HCT116 (cell line): ENCODE measurements around the gene FHL5. TPM values are rescaled to one million over a fixed set of nuclear protein-coding genes. Genes with fewer than 3 reads are reported as not detected.
A peak's percentile ranks its signal among the peaks of the same experiment; 100 is the strongest.

Source experiments
- ATAC-seq: fragments of 200-7000 bp; cut with Tn5 transposase; 2 replicates; pipeline ENCODE4 v1.9.1; 2020; ENCODE audit warnings: mild to moderate bottlenecking, moderate library complexity
- Bru-seq: library from RNA; stranded (reverse); fragments of 400-500 nt; gene quantifications from one replicate; lab custom pipeline; 2021; lab: Mats Ljungman, UMichigan
- BruChase-seq, 2 experiments: library from RNA; stranded (reverse); fragments of 400-500 nt; gene quantifications; one replicate each; lab custom pipeline; 2021; lab: Mats Ljungman, UMichigan
- BruUV-seq: library from RNA; stranded (reverse); fragments of 400-500 nt; replicated peaks from 2 replicates; lab custom pipeline; 2021; lab: Mats Ljungman, UMichigan
- CTCF ChIA-PET: fragments of 300-600 bp; sonication (Branson Sonifier 250); formaldehyde crosslinking; loops from one replicate; lab custom pipeline; 2021; ENCODE audit warnings: antibody characterized with exemption; lab: Charles Lee
- POLR2A ChIA-PET: fragments of 300-600, 350-600 bp; sonication (Branson Sonifier 250); formaldehyde crosslinking; loops from one replicate; lab custom pipeline; 2021; ENCODE audit warnings: antibody characterized with exemption; lab: Charles Lee
- RAD21 ChIA-PET, 2 experiments: fragments of 300-600 bp; sonication (Branson Sonifier 250); formaldehyde crosslinking; loops; one replicate each; lab custom pipeline; 2023; ENCODE audit warnings: low total read pairs in 2 of 2; ENCODE audit not compliant: uncharacterized antibody in 2 of 2, unreplicated experiment in 2 of 2, low non-redundant PET in 1 of 2; lab: Charles Lee
- DNase-seq: peaks from one replicate; pipeline ENCODE4 v3.0.0-alpha.2; 2010; ENCODE audit warnings: low read depth, low spot score
- H2AFZ ChIP-seq: fragments of 200-600 bp; shearing (Covaris generic), sonication (generic); 2 replicates; pipeline ENCODE4 v1.6.1; 2017; ENCODE audit warnings: low read depth, mixed run types, mixed read lengths, antibody characterized with exemption, low read length; ENCODE audit not compliant: poor library complexity, severe bottlenecking
- H3K27ac ChIP-seq: 2 replicates; pipeline ENCODE4 v1.5.1; 2012; ENCODE audit warnings: low read depth, low read length
- H3K27me3 ChIP-seq: fragments of 200-600 bp; sonication (generic); 2 replicates; pipeline ENCODE4 v1.6.1; 2016; ENCODE audit warnings: mixed run types, low read length, mixed read lengths; ENCODE audit not compliant: insufficient read depth
- H3K36me3 ChIP-seq, 2 experiments: fragments of 200-500 bp in 1 of 2; fragments of 200-600 bp in 1 of 2; sonication (Bioruptor generic) in 1 of 2; sonication (generic) in 1 of 2; 2 replicates each; pipeline versions ENCODE4 v1.5.1 to v1.6.1; 2014 to 2016; ENCODE audit warnings: low read length in 2 of 2, inconsistent platforms in 1 of 2, mixed read lengths in 1 of 2, mixed run types in 1 of 2; ENCODE audit not compliant: insufficient read depth in 2 of 2, control insufficient read depth in 1 of 2
- H3K4me1 ChIP-seq, 2 experiments: fragments of 200-600 bp in 1 of 2; sonication (generic) in 1 of 2; 2 replicates each; pipeline versions ENCODE4 v1.5.1 to v1.6.1; 2012 to 2017; ENCODE audit warnings: low read length in 2 of 2, inconsistent platforms in 1 of 2, mild to moderate bottlenecking in 1 of 2, mixed read lengths in 1 of 2, mixed run types in 1 of 2, moderate library complexity in 1 of 2; ENCODE audit not compliant: insufficient read depth in 2 of 2, control insufficient read depth in 1 of 2
- H3K4me2 ChIP-seq: fragments of 200-600 bp; sonication (generic); 2 replicates; pipeline ENCODE4 v1.6.1; 2017; ENCODE audit warnings: mixed run types, low read length, mixed read lengths
- H3K4me3 ChIP-seq, 2 experiments: fragments of 200-600 bp in 1 of 2; sonication (generic) in 1 of 2; replicated peaks in 1 of 2; 2 replicates each; pipeline ENCODE4 v1.5.1; 2011 to 2016; ENCODE audit warnings: low read length in 2 of 2, control low read depth in 1 of 2, low read depth in 1 of 2, mild to moderate bottlenecking in 1 of 2, mixed read lengths in 1 of 2, mixed run types in 1 of 2
- H3K79me2 ChIP-seq: fragments of 200-600 bp; sonication (generic); 2 replicates; pipeline ENCODE4 v1.6.1; 2017; ENCODE audit warnings: mild to moderate bottlenecking, mixed run types, low read length, moderate library complexity, mixed read lengths; ENCODE audit not compliant: insufficient read depth
- H3K9ac ChIP-seq: fragments of 200-600 bp; sonication (generic); 2 replicates; pipeline ENCODE4 v1.6.1; 2016; ENCODE audit warnings: low read length, mixed read lengths
- H3K9me2 ChIP-seq: fragments of 200-600 bp; sonication (generic), shearing (Covaris generic); 2 replicates; pipeline ENCODE4 v1.6.1; 2017; ENCODE audit warnings: mixed run types, mild to moderate bottlenecking, moderate library complexity; ENCODE audit not compliant: insufficient read depth
- H3K9me3 ChIP-seq, 2 experiments: fragments of 200-500 bp in 1 of 2; fragments of 200-600 bp in 1 of 2; sonication (Bioruptor generic) in 1 of 2; sonication (generic) in 1 of 2; 2 replicates each; pipeline ENCODE4 v1.6.1; 2014 to 2017; ENCODE audit warnings: low read length in 2 of 2, mixed read lengths in 2 of 2, inconsistent platforms in 1 of 2, low read depth in 1 of 2, mild to moderate bottlenecking in 1 of 2, mixed run types in 1 of 2, moderate library complexity in 1 of 2; ENCODE audit not compliant: control insufficient read depth in 1 of 2, insufficient read depth in 1 of 2
- H4K20me1 ChIP-seq: fragments of 200-600 bp; sonication (generic), shearing (Covaris generic); 2 replicates; pipeline ENCODE4 v1.6.1; 2017; ENCODE audit warnings: mixed run types, mild to moderate bottlenecking, moderate library complexity; ENCODE audit not compliant: insufficient read depth
- ELF1 ChIP-seq: IDR thresholded peaks from 2 replicates; pipeline ENCODE4 v1.6.1; 2012; ENCODE audit warnings: low read depth, borderline replicate concordance
- EZH2 ChIP-seq: fragments of 200-600 bp; sonication (generic); IDR thresholded peaks from 2 replicates; pipeline ENCODE4 v1.6.1; 2017; ENCODE audit warnings: antibody characterized with exemption, mixed run types
- EZH2phosphoT487 ChIP-seq: fragments of 200-600 bp; IDR thresholded peaks from 2 replicates; pipeline ENCODE4 v1.6.1; 2018; ENCODE audit warnings: antibody characterized with exemption, borderline replicate concordance
- POLR2A ChIP-seq: IDR thresholded peaks from 2 replicates; pipeline ENCODE4 v1.7.0; 2011; ENCODE audit warnings: borderline replicate concordance; ENCODE audit not compliant: insufficient read depth, insufficient read length; ENCODE audit errors: extremely low read depth
- SP1 ChIP-seq: IDR thresholded peaks from 2 replicates; pipeline ENCODE4 v1.6.1; 2012; ENCODE audit warnings: low read depth
- SRF ChIP-seq: IDR thresholded peaks from 2 replicates; pipeline ENCODE4 v1.6.1; 2012; ENCODE audit warnings: low read depth
- ZNF274 ChIP-seq: fragments of 200-500 bp; sonication (Bioruptor generic); IDR thresholded peaks from 2 replicates; pipeline ENCODE4 v1.6.1; 2014; ENCODE audit warnings: mild to moderate bottlenecking, low read depth, low read length, inconsistent platforms
- intact Hi-C: fragments of 100-400 bp; cut with micrococcal nuclease; formaldehyde crosslinking; loops from 2 replicates; pipeline ENCODE4 v1.10.0; 2022
- long read RNA-seq: library from polyadenylated mRNA; unstranded; transcript quantifications from one replicate; pipeline ENCODE4 v2.0.0, GENCODE V29; 2021; ENCODE audit not compliant: unreplicated experiment
- polyA plus RNA-seq: library from polyadenylated mRNA; unstranded; fragments of >200 nt; gene quantifications from 2 replicates; pipeline ENCODE4 v1.2.1, GENCODE V29; 2012; ENCODE audit warnings: missing spikeins
- total RNA-seq: library from RNA; stranded (reverse); gene quantifications from one replicate; pipeline ENCODE4 v1.2.1, GENCODE V29; 2021; ENCODE audit not compliant: unreplicated experiment

The FHL5 gene, protein sequence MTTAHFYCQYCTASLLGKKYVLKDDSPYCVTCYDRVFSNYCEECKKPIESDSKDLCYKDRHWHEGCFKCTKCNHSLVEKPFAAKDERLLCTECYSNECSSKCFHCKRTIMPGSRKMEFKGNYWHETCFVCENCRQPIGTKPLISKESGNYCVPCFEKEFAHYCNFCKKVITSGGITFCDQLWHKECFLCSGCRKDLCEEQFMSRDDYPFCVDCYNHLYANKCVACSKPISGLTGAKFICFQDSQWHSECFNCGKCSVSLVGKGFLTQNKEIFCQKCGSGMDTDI
- total RNA-seq: not detected
- not detected in 2 replicates for polyA plus RNA-seq
- Bru-seq, nascent RNA: percentile 2 among the genes with signal in this experiment
- percentile 5 among the genes with signal in this experiment for BruChase-seq, experiment 1, labeled RNA remaining after a 6-hour chase
- BruChase-seq, experiment 2, labeled RNA remaining after a 2-hour chase: percentile 7 among the genes with signal in this experiment
- long read RNA-seq: 0 reads

DNA sequence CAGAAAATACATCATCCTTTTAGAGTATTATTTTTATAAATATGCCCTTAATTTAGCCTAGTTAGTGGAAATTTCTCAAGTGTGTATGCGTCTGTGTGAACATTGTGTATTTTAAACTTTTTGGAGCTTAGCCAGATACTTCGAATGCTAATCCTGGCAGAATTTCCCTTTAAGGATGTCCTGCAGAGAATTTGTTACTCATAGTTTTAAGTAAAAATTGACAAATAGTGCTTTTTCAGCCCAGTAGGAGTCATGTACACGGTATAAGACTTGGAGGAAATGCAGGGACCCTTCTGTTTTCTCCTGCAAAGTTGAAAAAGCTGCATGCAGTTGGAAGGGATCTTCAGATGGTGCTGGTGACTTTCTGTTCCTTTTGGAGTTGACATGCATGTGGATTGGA, at the start of gene FHL5:
Gene FHL5, plus strand, starts transcription at position 243 of the 400 bp plus-strand sequence. CDS start 40,486 bp downstream, outside the sequence.
- no peak for DNase-seq
- BruUV-seq: no TSS peak
- Histone ChIP-seq H3K9me3 (no peaks in the 10 kb centered on the region), H3K36me3 (no peaks in the 10 kb centered on the region), H4K20me1 (no peaks in the 10 kb centered on the region), H3K4me3 (no peak within 1 kb of the TSS), H3K27ac (no peak within 1 kb of the TSS), H3K9me2 (no peaks in the 10 kb centered on the region)
- ChIA-PET CTCF (no interaction called here), RAD21 (no interaction called here)
- intact Hi-C loops: no loop called here
- no peak for TF ChIP-seq ZNF274
- TF ChIP-seq SRF: no peak
- TF ChIP-seq EZH2phosphoT487: no peak
- TF ChIP-seq ELF1: no peak
- no peak for TF ChIP-seq SP1
- no peak for TF ChIP-seq EZH2
- no peak for TF ChIP-seq POLR2A
- TF ChIP-seq, all 23 proteins: peak for 0
- POLR2A ChIA-PET: no interaction called here
- no peak for ATAC-seq
- Histone ChIP-seq H3K4me2 (no peak within 1 kb of the TSS), H3K79me2 (no peaks in the 10 kb centered on the region), H3K27me3 (no peaks in the 10 kb centered on the region), H2AFZ (no peak within 1 kb of the TSS), H3K4me1 (no peaks in the 10 kb centered on the region), H3K9ac (no peak within 1 kb of the TSS)
